ENCODE measurements around the gene BAG5. TPM values are rescaled to one million over a fixed set of nuclear protein-coding genes. Genes with fewer than 3 reads are reported as not detected.

Gene BAG5
- total RNA-seq, 1 experiment from 2014 or later, result 22.5 TPM

- no peak overlapping the region for H3K27ac ChIP-seq (ENCODE audit: low read length)
- TF ChIP-seq, protein P1, sequence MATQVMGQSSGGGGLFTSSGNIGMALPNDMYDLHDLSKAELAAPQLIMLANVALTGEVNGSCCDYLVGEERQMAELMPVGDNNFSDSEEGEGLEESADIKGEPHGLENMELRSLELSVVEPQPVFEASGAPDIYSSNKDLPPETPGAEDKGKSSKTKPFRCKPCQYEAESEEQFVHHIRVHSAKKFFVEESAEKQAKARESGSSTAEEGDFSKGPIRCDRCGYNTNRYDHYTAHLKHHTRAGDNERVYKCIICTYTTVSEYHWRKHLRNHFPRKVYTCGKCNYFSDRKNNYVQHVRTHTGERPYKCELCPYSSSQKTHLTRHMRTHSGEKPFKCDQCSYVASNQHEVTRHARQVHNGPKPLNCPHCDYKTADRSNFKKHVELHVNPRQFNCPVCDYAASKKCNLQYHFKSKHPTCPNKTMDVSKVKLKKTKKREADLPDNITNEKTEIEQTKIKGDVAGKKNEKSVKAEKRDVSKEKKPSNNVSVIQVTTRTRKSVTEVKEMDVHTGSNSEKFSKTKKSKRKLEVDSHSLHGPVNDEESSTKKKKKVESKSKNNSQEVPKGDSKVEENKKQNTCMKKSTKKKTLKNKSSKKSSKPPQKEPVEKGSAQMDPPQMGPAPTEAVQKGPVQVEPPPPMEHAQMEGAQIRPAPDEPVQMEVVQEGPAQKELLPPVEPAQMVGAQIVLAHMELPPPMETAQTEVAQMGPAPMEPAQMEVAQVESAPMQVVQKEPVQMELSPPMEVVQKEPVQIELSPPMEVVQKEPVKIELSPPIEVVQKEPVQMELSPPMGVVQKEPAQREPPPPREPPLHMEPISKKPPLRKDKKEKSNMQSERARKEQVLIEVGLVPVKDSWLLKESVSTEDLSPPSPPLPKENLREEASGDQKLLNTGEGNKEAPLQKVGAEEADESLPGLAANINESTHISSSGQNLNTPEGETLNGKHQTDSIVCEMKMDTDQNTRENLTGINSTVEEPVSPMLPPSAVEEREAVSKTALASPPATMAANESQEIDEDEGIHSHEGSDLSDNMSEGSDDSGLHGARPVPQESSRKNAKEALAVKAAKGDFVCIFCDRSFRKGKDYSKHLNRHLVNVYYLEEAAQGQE (IDR thresholded peaks at IDR 0.05; ENCODE audit: insufficient read depth in 1 of 2, low read depth in 2 of 2, low read length in 1 of 2), result no peak
- TF ChIP-seq, protein P2, sequence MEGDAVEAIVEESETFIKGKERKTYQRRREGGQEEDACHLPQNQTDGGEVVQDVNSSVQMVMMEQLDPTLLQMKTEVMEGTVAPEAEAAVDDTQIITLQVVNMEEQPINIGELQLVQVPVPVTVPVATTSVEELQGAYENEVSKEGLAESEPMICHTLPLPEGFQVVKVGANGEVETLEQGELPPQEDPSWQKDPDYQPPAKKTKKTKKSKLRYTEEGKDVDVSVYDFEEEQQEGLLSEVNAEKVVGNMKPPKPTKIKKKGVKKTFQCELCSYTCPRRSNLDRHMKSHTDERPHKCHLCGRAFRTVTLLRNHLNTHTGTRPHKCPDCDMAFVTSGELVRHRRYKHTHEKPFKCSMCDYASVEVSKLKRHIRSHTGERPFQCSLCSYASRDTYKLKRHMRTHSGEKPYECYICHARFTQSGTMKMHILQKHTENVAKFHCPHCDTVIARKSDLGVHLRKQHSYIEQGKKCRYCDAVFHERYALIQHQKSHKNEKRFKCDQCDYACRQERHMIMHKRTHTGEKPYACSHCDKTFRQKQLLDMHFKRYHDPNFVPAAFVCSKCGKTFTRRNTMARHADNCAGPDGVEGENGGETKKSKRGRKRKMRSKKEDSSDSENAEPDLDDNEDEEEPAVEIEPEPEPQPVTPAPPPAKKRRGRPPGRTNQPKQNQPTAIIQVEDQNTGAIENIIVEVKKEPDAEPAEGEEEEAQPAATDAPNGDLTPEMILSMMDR (IDR thresholded peaks at IDR 0.05), result no peak
- no peak for TF ChIP-seq TCF7L2 (IDR thresholded peaks at IDR 0.05; ENCODE audit: low read depth, low read length)
- TF ChIP-seq SIN3A (IDR thresholded peaks at IDR 0.05; ENCODE audit: borderline replicate concordance, insufficient read depth, low read depth, low read length), result no peak
- no peak for TF ChIP-seq POLR2AphosphoS5 (IDR thresholded peaks at IDR 0.05; ENCODE audit: low read depth, low read length)
- intact Hi-C loops (cut with micrococcal nuclease; ENCODE audit: unreplicated experiment), result no loop called here
- no peaks in the 10 kb centered on the region for H3K27me3 ChIP-seq (ENCODE audit: control insufficient read depth, insufficient read depth, low read length)
- ATAC-seq (no peak), DNase-seq (ENCODE audit: low read depth, low spot score) (no peak)
- no TSS peak for BruUV-seq (replicated peaks)
- ChIA-PET POLR2A (no interaction called here), CTCF (interaction anchor here (1.1 kb wide), 1 partner anchor 15 kb away, joined by 3 read pairs; no protein-coding TSS in a partner anchor)
- in situ Hi-C loops (cut with HindIII; ENCODE audit: low pct_unique_long_range_greater_than_20kb, low sequenced_read_pairs), result no loop called here
- H3K4me1 ChIP-seq (ENCODE audit: control insufficient read depth, insufficient read depth, low read length), result peaks cover 28% of the 10 kb centered on the region
- H3K36me3 ChIP-seq (ENCODE audit: control insufficient read depth, insufficient read depth, low read length), result peaks cover 4% of the 10 kb centered on the region; the same call in 1 of the 2 replicates
- H3K4me3 ChIP-seq (ENCODE audit: low read depth in 2 of 2, low read length in 2 of 2), result no peak overlapping the region
- no peaks in the 10 kb centered on the region for H3K9me3 ChIP-seq (ENCODE audit: control insufficient read depth, insufficient read depth, low read depth, low read length)
These were observed 29.1 kb downstream of the BAG5 start for GRCh38 chr14:103533137-103533998.

GRCh38 chr14:103532216-103533136, 30.0 kb downstream of the BAG5 start:
- intact Hi-C loops (cut with micrococcal nuclease; ENCODE audit: unreplicated experiment) (no loop called here), in situ Hi-C loops (cut with HindIII; ENCODE audit: low pct_unique_long_range_greater_than_20kb, low sequenced_read_pairs) (no loop called here)
- POLR2A ChIA-PET, result no interaction called here
- H3K9me3 ChIP-seq (ENCODE audit: control insufficient read depth, insufficient read depth, low read depth, low read length), result no peaks in the 10 kb centered on the region
- H3K4me3 ChIP-seq (ENCODE audit: low read depth in 2 of 2, low read length in 2 of 2), result no peak overlapping the region
- CTCF ChIA-PET, result interaction anchor here (1.1 kb wide), 1 partner anchor 14 kb away, joined by 3 read pairs; no protein-coding TSS in a partner anchor
- DNase-seq (ENCODE audit: low read depth, low spot score) (no peak), ATAC-seq (no peak)
- H3K27ac ChIP-seq (ENCODE audit: low read length), result no peak overlapping the region
- H3K36me3 ChIP-seq (ENCODE audit: control insufficient read depth, insufficient read depth, low read length), result peaks cover 4% of the 10 kb centered on the region; the same call in 1 of the 2 replicates
- TF ChIP-seq POLR2AphosphoS5 (IDR thresholded peaks at IDR 0.05; ENCODE audit: low read depth, low read length) (no peak), SIN3A (IDR thresholded peaks at IDR 0.05; ENCODE audit: borderline replicate concordance, insufficient read depth, low read depth, low read length) (no peak), TCF7L2 (IDR thresholded peaks at IDR 0.05; ENCODE audit: low read depth, low read length) (no peak)
- TF ChIP-seq, protein P1 (IDR thresholded peaks at IDR 0.05; ENCODE audit: insufficient read depth in 1 of 2, low read depth in 2 of 2, low read length in 1 of 2), result no peak
- TF ChIP-seq, protein P2 (IDR thresholded peaks at IDR 0.05), result no peak
- no peaks in the 10 kb centered on the region for H3K27me3 ChIP-seq (ENCODE audit: control insufficient read depth, insufficient read depth, low read length)
- no TSS peak for BruUV-seq (replicated peaks)
- H3K4me1 ChIP-seq (ENCODE audit: control insufficient read depth, insufficient read depth, low read length), result peaks cover 28% of the 10 kb centered on the region
